HepG2 (cell line): ENCODE data around the gene ST6GALNAC6. TPM values are rescaled to one million over a fixed set of nuclear protein-coding genes. Genes with fewer than 3 reads are reported as not detected.

Experiments used
- LCORL ChIP-seq, 2 experiments: fragments of 450-650 bp in 1 of 2; sonication (generic) in 1 of 2; formaldehyde crosslinking in 1 of 2; IDR thresholded peaks; 2 replicates each; pipeline versions ENCODE4 v1.5.0 to v1.6.1; 2017 to 2020; ENCODE audit warnings: antibody characterized with exemption in 1 of 2, missing genetic modification reagents in 1 of 2
- NFYB ChIP-seq: sonication (generic); formaldehyde crosslinking; IDR thresholded peaks from 2 replicates; pipeline ENCODE4 v1.4.0; 2020; ENCODE audit warnings: missing genetic modification reagents
- RXRB ChIP-seq: IDR thresholded peaks from 2 replicates; pipeline ENCODE4 v1.6.1; 2016; ENCODE audit warnings: borderline replicate concordance, missing genetic modification reagents, missing compliant biosample characterization
- ZFX ChIP-seq: sonication (generic); formaldehyde crosslinking; IDR thresholded peaks from 2 replicates; pipeline ENCODE4 v1.4.0; 2020; ENCODE audit warnings: mild to moderate bottlenecking, low read depth, missing genetic modification reagents, moderate library complexity
- ZNF451 ChIP-seq: sonication (generic); formaldehyde crosslinking; IDR thresholded peaks from 2 replicates; pipeline ENCODE4 v1.5.0; 2020; ENCODE audit warnings: mild to moderate bottlenecking, missing genetic modification reagents
- polyA plus RNA-seq, 8 experiments: library from polyadenylated mRNA; depleted of rRNA in 3 of 8; stranded (reverse) in 7 of 8; unstranded in 1 of 8; fragments of >200 nt; fragmentation: Illumina TruSeq in 4 of 8; extraction: Trizol in 4 of 8; gene quantifications; 2 replicates each; pipeline versions ENCODE4 v1.2.1 to v1.2.3, GENCODE V29; 2011 to 2016; ENCODE audit warnings: low read depth in 4 of 8, missing spikeins in 1 of 8, mixed read lengths in 1 of 8; ENCODE audit not compliant: insufficient read depth in 1 of 8
- total RNA-seq, 5 experiments: library from RNA; depleted of rRNA; stranded (reverse); fragments of >200 nt; fragmentation: Illumina TruSeq; extraction: Trizol; gene quantifications; 2 replicates each; pipeline ENCODE4 v1.2.3, GENCODE V29; 2016; ENCODE audit warnings: low read depth in 1 of 5
- TF ChIP-seq, protein P1 (sequence below): sonication (generic); formaldehyde crosslinking; IDR thresholded peaks from 2 replicates; pipeline ENCODE4 v1.5.1; 2020; ENCODE audit warnings: mild to moderate bottlenecking, missing genetic modification reagents, borderline replicate concordance
- TF ChIP-seq, protein P2 (sequence below): sonication (generic); formaldehyde crosslinking; IDR thresholded peaks from 2 replicates; pipeline ENCODE4 v1.5.1; 2020; ENCODE audit warnings: missing genetic modification reagents, mild to moderate bottlenecking, borderline replicate concordance
- TF ChIP-seq, protein P3 (sequence below): sonication (generic); formaldehyde crosslinking; IDR thresholded peaks from 2 replicates; pipeline ENCODE4 v1.9.0; 2022; ENCODE audit warnings: missing genetic modification reagents, mild to moderate bottlenecking, borderline replicate concordance

ST6GALNAC6 gene
- total and polyA plus RNA-seq, 2 of the 13 experiments (the other 11 are each of a cell fraction or from before 2014, with no cell fraction given): 18.5 to 65.4 TPM

DNA sequence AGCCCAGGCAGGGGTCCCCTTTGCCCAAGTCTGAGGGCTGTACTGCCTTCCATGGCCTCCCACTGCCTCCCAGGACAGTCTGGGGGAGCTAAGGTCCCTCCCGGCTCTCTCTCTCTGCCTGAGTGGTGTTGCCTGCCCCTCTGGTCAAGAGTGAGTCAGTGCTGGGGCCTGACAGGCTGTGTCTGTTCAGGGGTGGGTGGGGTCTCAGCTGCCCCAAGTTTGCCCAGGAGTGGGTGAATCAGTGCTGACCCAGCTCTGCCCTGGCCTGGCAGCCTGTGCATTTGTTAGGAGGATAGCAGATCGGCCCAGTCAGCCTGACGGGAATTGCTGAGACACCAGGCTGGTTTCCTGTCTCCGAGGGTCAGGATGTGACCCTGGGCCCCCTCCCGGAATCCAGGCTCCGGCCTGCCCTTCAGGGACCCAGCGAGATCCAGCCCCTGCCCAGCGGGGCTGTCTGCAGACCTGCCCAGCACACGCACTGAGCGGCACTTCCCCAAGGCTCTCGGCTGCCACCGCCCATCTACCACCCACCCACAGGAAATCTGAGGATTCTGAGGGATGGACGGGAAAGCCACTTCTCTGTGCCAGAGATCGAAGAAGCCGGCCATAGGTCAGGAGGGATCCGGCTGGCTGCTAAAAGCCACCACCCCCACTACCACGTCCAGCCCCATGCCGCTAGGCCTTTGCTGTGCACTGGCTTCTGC is 60.9 kb downstream of the ST6GALNAC6 start (continued):
- TF ChIP-seq, protein P1, sequence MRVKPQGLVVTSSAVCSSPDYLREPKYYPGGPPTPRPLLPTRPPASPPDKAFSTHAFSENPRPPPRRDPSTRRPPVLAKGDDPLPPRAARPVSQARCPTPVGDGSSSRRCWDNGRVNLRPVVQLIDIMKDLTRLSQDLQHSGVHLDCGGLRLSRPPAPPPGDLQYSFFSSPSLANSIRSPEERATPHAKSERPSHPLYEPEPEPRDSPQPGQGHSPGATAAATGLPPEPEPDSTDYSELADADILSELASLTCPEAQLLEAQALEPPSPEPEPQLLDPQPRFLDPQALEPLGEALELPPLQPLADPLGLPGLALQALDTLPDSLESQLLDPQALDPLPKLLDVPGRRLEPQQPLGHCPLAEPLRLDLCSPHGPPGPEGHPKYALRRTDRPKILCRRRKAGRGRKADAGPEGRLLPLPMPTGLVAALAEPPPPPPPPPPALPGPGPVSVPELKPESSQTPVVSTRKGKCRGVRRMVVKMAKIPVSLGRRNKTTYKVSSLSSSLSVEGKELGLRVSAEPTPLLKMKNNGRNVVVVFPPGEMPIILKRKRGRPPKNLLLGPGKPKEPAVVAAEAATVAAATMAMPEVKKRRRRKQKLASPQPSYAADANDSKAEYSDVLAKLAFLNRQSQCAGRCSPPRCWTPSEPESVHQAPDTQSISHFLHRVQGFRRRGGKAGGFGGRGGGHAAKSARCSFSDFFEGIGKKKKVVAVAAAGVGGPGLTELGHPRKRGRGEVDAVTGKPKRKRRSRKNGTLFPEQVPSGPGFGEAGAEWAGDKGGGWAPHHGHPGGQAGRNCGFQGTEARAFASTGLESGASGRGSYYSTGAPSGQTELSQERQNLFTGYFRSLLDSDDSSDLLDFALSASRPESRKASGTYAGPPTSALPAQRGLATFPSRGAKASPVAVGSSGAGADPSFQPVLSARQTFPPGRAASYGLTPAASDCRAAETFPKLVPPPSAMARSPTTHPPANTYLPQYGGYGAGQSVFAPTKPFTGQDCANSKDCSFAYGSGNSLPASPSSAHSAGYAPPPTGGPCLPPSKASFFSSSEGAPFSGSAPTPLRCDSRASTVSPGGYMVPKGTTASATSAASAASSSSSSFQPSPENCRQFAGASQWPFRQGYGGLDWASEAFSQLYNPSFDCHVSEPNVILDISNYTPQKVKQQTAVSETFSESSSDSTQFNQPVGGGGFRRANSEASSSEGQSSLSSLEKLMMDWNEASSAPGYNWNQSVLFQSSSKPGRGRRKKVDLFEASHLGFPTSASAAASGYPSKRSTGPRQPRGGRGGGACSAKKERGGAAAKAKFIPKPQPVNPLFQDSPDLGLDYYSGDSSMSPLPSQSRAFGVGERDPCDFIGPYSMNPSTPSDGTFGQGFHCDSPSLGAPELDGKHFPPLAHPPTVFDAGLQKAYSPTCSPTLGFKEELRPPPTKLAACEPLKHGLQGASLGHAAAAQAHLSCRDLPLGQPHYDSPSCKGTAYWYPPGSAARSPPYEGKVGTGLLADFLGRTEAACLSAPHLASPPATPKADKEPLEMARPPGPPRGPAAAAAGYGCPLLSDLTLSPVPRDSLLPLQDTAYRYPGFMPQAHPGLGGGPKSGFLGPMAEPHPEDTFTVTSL (CRISPR knock-in tag): no peak
- TF ChIP-seq, protein P2, sequence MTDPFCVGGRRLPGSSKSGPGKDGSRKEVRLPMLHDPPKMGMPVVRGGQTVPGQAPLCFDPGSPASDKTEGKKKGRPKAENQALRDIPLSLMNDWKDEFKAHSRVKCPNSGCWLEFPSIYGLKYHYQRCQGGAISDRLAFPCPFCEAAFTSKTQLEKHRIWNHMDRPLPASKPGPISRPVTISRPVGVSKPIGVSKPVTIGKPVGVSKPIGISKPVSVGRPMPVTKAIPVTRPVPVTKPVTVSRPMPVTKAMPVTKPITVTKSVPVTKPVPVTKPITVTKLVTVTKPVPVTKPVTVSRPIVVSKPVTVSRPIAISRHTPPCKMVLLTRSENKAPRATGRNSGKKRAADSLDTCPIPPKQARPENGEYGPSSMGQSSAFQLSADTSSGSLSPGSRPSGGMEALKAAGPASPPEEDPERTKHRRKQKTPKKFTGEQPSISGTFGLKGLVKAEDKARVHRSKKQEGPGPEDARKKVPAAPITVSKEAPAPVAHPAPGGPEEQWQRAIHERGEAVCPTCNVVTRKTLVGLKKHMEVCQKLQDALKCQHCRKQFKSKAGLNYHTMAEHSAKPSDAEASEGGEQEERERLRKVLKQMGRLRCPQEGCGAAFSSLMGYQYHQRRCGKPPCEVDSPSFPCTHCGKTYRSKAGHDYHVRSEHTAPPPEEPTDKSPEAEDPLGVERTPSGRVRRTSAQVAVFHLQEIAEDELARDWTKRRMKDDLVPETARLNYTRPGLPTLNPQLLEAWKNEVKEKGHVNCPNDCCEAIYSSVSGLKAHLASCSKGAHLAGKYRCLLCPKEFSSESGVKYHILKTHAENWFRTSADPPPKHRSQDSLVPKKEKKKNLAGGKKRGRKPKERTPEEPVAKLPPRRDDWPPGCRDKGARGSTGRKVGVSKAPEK: no peak
- TF ChIP-seq, protein P3, sequence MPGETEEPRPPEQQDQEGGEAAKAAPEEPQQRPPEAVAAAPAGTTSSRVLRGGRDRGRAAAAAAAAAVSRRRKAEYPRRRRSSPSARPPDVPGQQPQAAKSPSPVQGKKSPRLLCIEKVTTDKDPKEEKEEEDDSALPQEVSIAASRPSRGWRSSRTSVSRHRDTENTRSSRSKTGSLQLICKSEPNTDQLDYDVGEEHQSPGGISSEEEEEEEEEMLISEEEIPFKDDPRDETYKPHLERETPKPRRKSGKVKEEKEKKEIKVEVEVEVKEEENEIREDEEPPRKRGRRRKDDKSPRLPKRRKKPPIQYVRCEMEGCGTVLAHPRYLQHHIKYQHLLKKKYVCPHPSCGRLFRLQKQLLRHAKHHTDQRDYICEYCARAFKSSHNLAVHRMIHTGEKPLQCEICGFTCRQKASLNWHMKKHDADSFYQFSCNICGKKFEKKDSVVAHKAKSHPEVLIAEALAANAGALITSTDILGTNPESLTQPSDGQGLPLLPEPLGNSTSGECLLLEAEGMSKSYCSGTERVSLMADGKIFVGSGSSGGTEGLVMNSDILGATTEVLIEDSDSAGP (CRISPR knock-in tag): peak; percentile 47; the same call in 1 of the 2 replicates
- TF ChIP-seq RXRB (CRISPR knock-in tag) (peak; percentile 51), ZNF451 (CRISPR knock-in tag) (0 out of 2 replicates have a peak, but pooled peaks have one; percentile 25), ZFX (peak; percentile 76), LCORL (IDR thresholded peaks at IDR 0.05) (no peak), LCORL (CRISPR knock-in tag; IDR thresholded peaks at IDR 0.05) (peak; percentile 27; the same call in 1 of the 2 replicates), NFYB (CRISPR knock-in tag) (no peak)
